GM19351 (cell line): Measurements from ENCODE around the gene KIF12.
A peak's percentile ranks its signal among the peaks of the same experiment; 100 is the strongest.
"Not testable (repeated sequence)": the region's sequence is repeated elsewhere in the genome, so short reads cannot be mapped to it uniquely, and the experiment has no call there.

Experiments
- ATAC-seq: cut with Tn5 transposase; IDR thresholded peaks from one replicate; pipeline ENCODE4 v1.9.1; 2021; ENCODE audit warnings: mild to moderate bottlenecking, moderate library complexity; ENCODE audit not compliant: unreplicated experiment

The KIF12 gene

GRCh38 chr9:114086009-114086408, 13.1 kb downstream of the KIF12 start:
- no peak for ATAC-seq

GRCh38 chr9:114085387-114085789, 13.7 kb downstream of the KIF12 start:
- ATAC-seq: no peak

- ATAC-seq: no peak
These were observed 14.6 kb downstream of the KIF12 start for GRCh38 chr9:114084282-114085073.

GRCh38 chr9:114083666-114084065, 15.4 kb downstream of the KIF12 start:
- no peak for ATAC-seq

GRCh38 chr9:114082763-114083412, 16.2 kb downstream of the KIF12 start:
- not testable (repeated sequence) for ATAC-seq

GRCh38 chr9:114082017-114082762, 16.9 kb downstream of the KIF12 start:
- ATAC-seq: peak; percentile 92

- ATAC-seq: no peak
These were observed 17.6 kb downstream of the KIF12 start for GRCh38 chr9:114081441-114082016.

- no peak for ATAC-seq
These were observed 18.2 kb downstream of the KIF12 start for GRCh38 chr9:114080773-114081440.

GRCh38 chr9:114080195-114080772, 18.8 kb downstream of the KIF12 start:
- ATAC-seq: no peak

GRCh38 chr9:114078781-114079156, 20.3 kb downstream of the KIF12 start:
- ATAC-seq: no peak

- ATAC-seq: no peak
These were observed 20.9 kb downstream of the KIF12 start, which contains the start of gene AMBP for GRCh38 chr9:114078021-114078780. Gene AMBP, minus strand, starts transcription at chr9:114078300. Its CDS starts 91 bp downstream, at chr9:114078209.

GRCh38 chr9:114077162-114077837, 21.8 kb downstream of the KIF12 start:
- no peak for ATAC-seq

- ATAC-seq: no peak
These were observed 22.6 kb downstream of the KIF12 start for GRCh38 chr9:114076237-114077161.

- ATAC-seq: no peak
These were observed 23.5 kb downstream of the KIF12 start for GRCh38 chr9:114075602-114076001.

- no peak for ATAC-seq
These were observed 26.6 kb downstream of the KIF12 start for GRCh38 chr9:114072184-114073140.

GRCh38 chr9:114071197-114071795, 27.8 kb downstream of the KIF12 start:
- no peak for ATAC-seq
